Trophoblast cell (in vitro differentiated cells and primary cell): ENCODE results near the gene TOM1L2.
"Not testable (repeated sequence)": the region's sequence is repeated elsewhere in the genome, so short reads cannot be mapped to it uniquely, and the experiment has no call there.

Source experiments
- DNase-seq, 2 donors: peaks; one replicate each; pipeline ENCODE4 v3.0.0-alpha.2; 2016
- H2AFZ ChIP-seq: 2 replicates; pipeline ENCODE4 v1.6.1; 2013; ENCODE audit warnings: low read length, moderate library complexity, mild to moderate bottlenecking; ENCODE audit not compliant: insufficient read depth, poor library complexity
- H2AK5ac ChIP-seq: 2 replicates; pipeline ENCODE4 v1.6.1; 2013; ENCODE audit warnings: mild to moderate bottlenecking, low read length
- H2BK120ac ChIP-seq: 2 replicates; pipeline ENCODE4 v1.6.1; 2013; ENCODE audit warnings: low read length, mild to moderate bottlenecking, moderate library complexity; ENCODE audit not compliant: insufficient read depth, poor library complexity
- H2BK12ac ChIP-seq: 2 replicates; pipeline ENCODE4 v1.6.1; 2013; ENCODE audit warnings: mild to moderate bottlenecking, low read length, moderate library complexity
- H2BK5ac ChIP-seq: 2 replicates; pipeline ENCODE4 v1.6.1; 2013; ENCODE audit warnings: low read length, low read depth, moderate library complexity, mild to moderate bottlenecking; ENCODE audit not compliant: poor library complexity
- H3K14ac ChIP-seq: 2 replicates; pipeline ENCODE4 v1.6.1; 2013; ENCODE audit warnings: mild to moderate bottlenecking, low read length
- H3K18ac ChIP-seq: 2 replicates; pipeline ENCODE4 v1.6.1; 2013; ENCODE audit warnings: mild to moderate bottlenecking, low read length
- H3K23ac ChIP-seq: 2 replicates; pipeline ENCODE4 v1.6.1; 2013; ENCODE audit warnings: low read length
- H3K27ac ChIP-seq: 2 replicates; pipeline ENCODE4 v1.5.1; 2013; ENCODE audit warnings: low read depth, mild to moderate bottlenecking, inconsistent platforms, low read length, moderate library complexity
- H3K27me3 ChIP-seq: 2 replicates; pipeline ENCODE4 v1.6.1; 2013; ENCODE audit warnings: inconsistent platforms, mild to moderate bottlenecking, low read length, moderate library complexity; ENCODE audit not compliant: insufficient read depth
- H3K36me3 ChIP-seq, 2 experiments: 1 replicate in 1 of 2; 2 replicates in 1 of 2; pipeline ENCODE4 v1.6.1; 2013; ENCODE audit warnings: low read length in 2 of 2, mild to moderate bottlenecking in 2 of 2, moderate library complexity in 1 of 2; ENCODE audit not compliant: insufficient read depth in 2 of 2, control insufficient read depth in 1 of 2
- H3K4ac ChIP-seq: 2 replicates; pipeline ENCODE4 v1.6.1; 2013; ENCODE audit warnings: low read depth, mild to moderate bottlenecking, low read length, moderate library complexity
- H3K4me1 ChIP-seq, 2 experiments: 1 replicate in 1 of 2; 2 replicates in 1 of 2; pipeline ENCODE4 v1.6.1; 2013; ENCODE audit warnings: low read length in 2 of 2, mild to moderate bottlenecking in 2 of 2, moderate library complexity in 1 of 2; ENCODE audit not compliant: insufficient read depth in 2 of 2, control insufficient read depth in 1 of 2
- H3K4me2 ChIP-seq: 2 replicates; pipeline ENCODE4 v1.6.1; 2013; ENCODE audit warnings: inconsistent platforms, mild to moderate bottlenecking, low read length, moderate library complexity
- H3K4me3 ChIP-seq: 2 replicates; pipeline ENCODE4 v1.5.1; 2013; ENCODE audit warnings: mild to moderate bottlenecking, low read depth, low read length, inconsistent platforms
- H3K79me1 ChIP-seq: one replicate; pipeline ENCODE4 v1.6.1; 2013; ENCODE audit warnings: low read length
- H3K79me2 ChIP-seq: 2 replicates; pipeline ENCODE4 v1.6.1; 2013; ENCODE audit warnings: low read length, mild to moderate bottlenecking; ENCODE audit not compliant: control insufficient read depth, insufficient read depth, poor library complexity
- H3K9ac ChIP-seq: 2 replicates; pipeline ENCODE4 v1.6.1; 2013; ENCODE audit warnings: mild to moderate bottlenecking, low read length
- H3K9me3 ChIP-seq: 2 replicates; pipeline ENCODE4 v1.6.1; 2013; ENCODE audit warnings: low read depth, mild to moderate bottlenecking, control low read depth, inconsistent platforms, low read length; ENCODE audit not compliant: insufficient read depth
- H4K12ac ChIP-seq: 2 replicates; pipeline ENCODE4 v1.6.1; 2013; ENCODE audit warnings: low read depth, mild to moderate bottlenecking, low read length, moderate library complexity
- H4K8ac ChIP-seq: 2 replicates; pipeline ENCODE4 v1.6.1; 2013; ENCODE audit warnings: low read depth, mild to moderate bottlenecking, low read length, moderate library complexity
- H4K91ac ChIP-seq: one replicate; pipeline ENCODE4 v1.6.1; 2013; ENCODE audit warnings: low read depth, mild to moderate bottlenecking, low read length, moderate library complexity
- WGBS: extraction: QIAGEN DNeasy Blood & Tissue Kit; methylation state at CpG from one replicate; pipeline ENCODE4 v1.1.7; 2013; ENCODE audit warnings: missing lambda C conversion rate; ENCODE audit not compliant: insufficient read length, insufficient coverage; ENCODE audit errors: extremely low coverage; 5-methylcytosine and 5-hydroxymethylcytosine counted together

TOM1L2 gene

DNA sequence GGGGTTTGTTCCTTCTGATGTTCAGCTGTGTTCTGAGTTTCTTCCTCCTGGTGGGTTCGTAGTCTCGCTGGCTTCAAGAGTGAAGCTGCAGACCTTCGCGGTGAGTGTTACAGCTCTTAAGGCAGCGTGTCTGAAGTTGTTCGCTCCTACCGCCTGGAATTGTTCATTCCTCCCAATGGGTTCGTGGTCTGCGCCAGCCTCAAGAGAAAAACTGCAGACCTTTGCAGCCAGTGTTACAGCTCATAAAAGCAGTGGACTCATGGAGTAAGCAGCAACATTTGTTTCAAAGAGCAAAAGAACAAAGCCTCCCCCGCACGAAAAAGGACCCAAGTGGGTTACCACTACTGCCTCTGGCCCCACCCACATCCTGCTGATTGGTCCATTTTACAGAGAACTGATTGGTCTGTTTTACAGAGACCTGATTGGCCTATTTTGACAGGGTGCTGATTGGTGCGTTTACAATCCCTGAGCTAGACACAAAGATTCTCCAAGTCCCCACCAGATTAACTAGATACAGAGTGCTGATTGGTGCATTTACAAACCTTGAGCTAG is 16.3 kb downstream of the TOM1L2 start:
- WGBS, result no CpG with 5 or more reads among the region's 12 CpGs
- not testable (repeated sequence) for H3K79me2 ChIP-seq, H3K36me3 ChIP-seq, H3K27me3 ChIP-seq, H3K4me2 ChIP-seq, H2BK120ac ChIP-seq, H3K23ac ChIP-seq, H3K4me3 ChIP-seq, H2AFZ ChIP-seq, H3K27ac ChIP-seq, H3K9ac ChIP-seq, H3K4ac ChIP-seq, H2AK5ac ChIP-seq, H4K12ac ChIP-seq, H4K8ac ChIP-seq, H3K14ac ChIP-seq, H2BK12ac ChIP-seq, H3K79me1 ChIP-seq, H4K91ac ChIP-seq, DNase-seq, H3K9me3 ChIP-seq, H3K18ac ChIP-seq, H2BK5ac ChIP-seq
- peaks cover 15 to 19% of the 10 kb centered on the region in 2 experiments for H3K4me1 ChIP-seq

DNA sequence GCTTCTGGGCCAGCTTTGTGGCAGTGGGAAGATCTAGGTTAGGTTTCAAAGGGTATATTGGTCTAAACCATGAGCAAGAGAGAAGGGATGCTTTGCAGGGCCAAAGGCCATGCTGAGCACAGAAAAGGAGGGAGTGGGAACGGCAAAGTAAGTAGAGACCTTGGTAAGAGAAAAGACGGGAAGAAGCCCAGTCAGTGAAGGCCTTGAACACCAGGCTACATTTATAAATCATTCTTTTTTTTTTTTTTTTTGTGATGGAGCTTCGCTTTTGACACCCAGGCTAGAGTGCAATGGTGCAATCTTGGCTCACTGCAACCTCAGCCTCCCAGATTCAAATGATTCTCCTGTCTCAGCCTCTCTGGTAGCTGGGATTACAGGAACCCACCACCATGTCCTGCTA is 18.1 kb downstream of the TOM1L2 start:
- Histone ChIP-seq H2BK5ac (no peak overlapping the region), H3K9me3 (peaks cover 6% of the 10 kb centered on the region), H2AFZ (no peak overlapping the region), H3K18ac (no peak overlapping the region), H2BK12ac (no peak overlapping the region), H2BK120ac (no peak overlapping the region), H3K4me2 (no peak overlapping the region), H3K79me2 (peaks cover 3% of the 10 kb centered on the region), H3K36me3 (peaks cover 6 to 9% of the 10 kb centered on the region in 2 experiments), H3K4ac (no peak overlapping the region), H4K8ac (no peak overlapping the region), H3K27me3 (no peaks in the 10 kb centered on the region), H3K14ac (no peak overlapping the region), H3K79me1 (peaks cover 3% of the 10 kb centered on the region), H2AK5ac (no peak overlapping the region), H3K23ac (no peak overlapping the region), H3K27ac (no peak overlapping the region), H4K91ac (no peak overlapping the region), H3K9ac (no peak overlapping the region), H3K4me1 (peaks cover 9 to 17% of the 10 kb centered on the region in 2 experiments), H3K4me3 (no peak overlapping the region), H4K12ac (no peak overlapping the region)
- no peak for DNase-seq
- no CpG with 5 or more reads among the region's 3 CpGs for WGBS

DNA sequence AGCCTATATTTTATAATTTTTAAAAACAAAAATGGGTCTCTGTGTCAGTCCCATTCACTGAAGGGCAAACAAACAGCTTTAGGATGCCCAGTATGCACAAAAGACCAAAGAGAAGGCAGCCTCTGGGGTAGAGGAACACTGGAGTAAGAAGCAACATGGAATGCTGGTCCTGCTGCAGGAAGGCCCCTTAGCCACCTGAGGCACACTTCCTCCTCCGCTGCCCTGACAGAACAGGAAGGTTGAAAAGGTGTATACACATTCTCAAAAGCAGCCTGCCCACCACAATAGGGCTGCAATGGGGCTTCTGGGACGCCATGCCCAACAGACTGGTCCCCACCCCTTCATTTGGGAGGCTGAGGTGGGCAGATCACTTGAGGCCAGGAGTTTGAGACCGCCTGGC is 19.5 kb downstream of the TOM1L2 start:
- Histone ChIP-seq H3K9me3 (peaks cover 6% of the 10 kb centered on the region), H2BK5ac (no peak overlapping the region), H2BK12ac (no peak overlapping the region), H3K4me1 (peaks cover 9 to 14% of the 10 kb centered on the region in 2 experiments), H3K18ac (peak overlapping the region; percentile 25), H4K91ac (no peak overlapping the region), H2BK120ac (no peak overlapping the region), H3K79me1 (peaks cover 3% of the 10 kb centered on the region), H3K9ac (no peak overlapping the region), H3K4ac (no peak overlapping the region), H2AK5ac (no peak overlapping the region), H3K36me3 (peaks cover 6 to 9% of the 10 kb centered on the region in 2 experiments), H3K79me2 (peaks cover 3% of the 10 kb centered on the region), H4K12ac (no peak overlapping the region), H3K4me2 (no peak overlapping the region), H3K14ac (no peak overlapping the region), H3K27ac (no peak overlapping the region), H2AFZ (no peak overlapping the region), H3K27me3 (no peaks in the 10 kb centered on the region), H3K23ac (no peak overlapping the region), H3K4me3 (no peak overlapping the region), H4K8ac (no peak overlapping the region)
- WGBS, result no CpG with 5 or more reads among the region's 3 CpGs
- DNase-seq, result no peak

DNA sequence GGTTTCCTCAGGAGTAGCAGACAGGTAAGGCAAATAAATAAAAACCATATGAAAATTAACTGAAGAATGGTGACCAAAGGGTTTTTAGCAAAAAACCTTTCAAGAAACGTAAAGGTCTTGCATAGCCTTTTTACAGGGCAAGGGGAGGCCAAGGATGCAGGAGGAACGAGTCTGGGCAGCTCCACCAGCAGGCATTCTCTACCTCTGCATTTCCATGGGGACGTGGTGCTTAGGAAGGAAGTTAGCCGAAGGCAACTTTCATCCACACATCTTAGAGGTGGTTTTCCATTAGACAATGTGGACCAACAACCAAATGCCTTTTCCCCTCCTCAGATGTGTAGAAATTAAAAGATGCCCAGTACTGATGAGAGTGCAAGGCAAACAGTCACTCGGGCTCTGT is 20.7 kb downstream of the TOM1L2 start:
- Histone ChIP-seq H2BK120ac (no peak overlapping the region), H3K27ac (peak overlapping the region; percentile 14), H3K4me2 (no peak overlapping the region), H2BK5ac (no peak overlapping the region), H3K4ac (no peak overlapping the region), H3K9ac (no peak overlapping the region), H4K12ac (no peak overlapping the region), H3K4me3 (no peak overlapping the region), H2BK12ac (no peak overlapping the region), H2AK5ac (no peak overlapping the region), H3K18ac (no peak overlapping the region), H3K14ac (no peak overlapping the region), H3K36me3 (peaks cover 6 to 9% of the 10 kb centered on the region in 2 experiments), H2AFZ (no peak overlapping the region), H4K8ac (no peak overlapping the region), H3K9me3 (peaks cover 2% of the 10 kb centered on the region), H3K79me1 (peaks cover 3% of the 10 kb centered on the region), H4K91ac (no peak overlapping the region), H3K27me3 (no peaks in the 10 kb centered on the region), H3K4me1 (peaks cover 9 to 14% of the 10 kb centered on the region in 2 experiments), H3K23ac (no peak overlapping the region), H3K79me2 (peaks cover 3% of the 10 kb centered on the region)
- no CpG with 5 or more reads among the region's 5 CpGs for WGBS
- peak; percentile 49 to 71 for DNase-seq
